Measurements from ENCODE around the gene TLN1.

The TLN1 gene

GRCh38 chr9:35727676-35728040, 4.3 kb downstream of the TLN1 start:
- DNase-seq, result no peak

GRCh38 chr9:35726931-35727330, 5.1 kb downstream of the TLN1 start:
- DNase-seq, result no peak

- no peak for DNase-seq
Measured at GRCh38 chr9:35725362-35725761, 6.6 kb downstream of the TLN1 start.

GRCh38 chr9:35723908-35724307, 8.1 kb downstream of the TLN1 start:
- no peak for DNase-seq

- no peak for DNase-seq
Measured at GRCh38 chr9:35723426-35723825, 8.6 kb downstream of the TLN1 start.

- DNase-seq, result no peak
Measured at GRCh38 chr9:35719546-35719945, 12.4 kb downstream of the TLN1 start.

- no peak for DNase-seq
Measured at GRCh38 chr9:35718721-35719511, 13.1 kb downstream of the TLN1 start.

- no peak for DNase-seq
Measured at GRCh38 chr9:35717132-35717870, 14.7 kb downstream of the TLN1 start.

GRCh38 chr9:35716230-35716629, 15.8 kb downstream of the TLN1 start:
- DNase-seq, result no peak

GRCh38 chr9:35714579-35715252, 17.3 kb downstream of the TLN1 start:
- no peak for DNase-seq

GRCh38 chr9:35714123-35714522, 17.9 kb downstream of the TLN1 start:
- no peak for DNase-seq

GRCh38 chr9:35713578-35713977, 18.4 kb downstream of the TLN1 start:
- no peak for DNase-seq

- DNase-seq, result no peak
Measured at GRCh38 chr9:35712762-35713400, 19.1 kb downstream of the TLN1 start.

- DNase-seq, result no peak
Measured at GRCh38 chr9:35711501-35712428, 20.2 kb downstream of the TLN1 start.

GRCh38 chr9:35710818-35711500, 21.0 kb downstream of the TLN1 start:
- no peak for DNase-seq

GRCh38 chr9:35708146-35708545, 23.8 kb downstream of the TLN1 start:
- no peak for DNase-seq

GRCh38 chr9:35706951-35707350, 25.0 kb downstream of the TLN1 start:
- no peak for DNase-seq

GRCh38 chr9:35705836-35706430, 26.1 kb downstream of the TLN1 start:
- DNase-seq, result no peak

- DNase-seq, result no peak
Measured at GRCh38 chr9:35705372-35705771, 26.6 kb downstream of the TLN1 start.

GRCh38 chr9:35703906-35704672, 27.9 kb downstream of the TLN1 start:
- no peak for DNase-seq
